ENCODE data around the gene VTI1A.

VTI1A gene

DNA sequence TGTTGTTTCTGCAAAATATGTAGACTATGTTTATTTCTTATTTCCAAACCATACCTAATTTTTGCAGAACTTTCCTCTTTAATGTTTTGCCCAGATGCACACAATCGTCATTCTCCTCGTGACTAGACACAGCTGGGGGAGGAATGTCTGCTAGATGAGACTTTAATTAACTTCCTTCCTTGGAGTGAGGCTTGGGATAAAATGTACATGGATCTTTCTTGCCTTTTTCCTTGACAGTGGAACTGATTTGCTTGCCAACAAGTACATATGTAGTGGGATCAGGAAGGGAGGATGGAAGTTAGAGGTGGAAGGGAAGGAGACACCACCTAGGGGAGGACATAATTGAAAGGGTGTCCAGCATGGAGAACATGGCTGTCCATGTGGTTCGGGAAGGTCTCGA lies 172.5 kb downstream of the VTI1A start:
- in situ Hi-C loops (cut with MboI; ENCODE audit: low pct_unique_long_range_greater_than_20kb, low sequenced_read_pairs, unreplicated experiment) = no loop called here
- TF ChIP-seq, protein P1, sequence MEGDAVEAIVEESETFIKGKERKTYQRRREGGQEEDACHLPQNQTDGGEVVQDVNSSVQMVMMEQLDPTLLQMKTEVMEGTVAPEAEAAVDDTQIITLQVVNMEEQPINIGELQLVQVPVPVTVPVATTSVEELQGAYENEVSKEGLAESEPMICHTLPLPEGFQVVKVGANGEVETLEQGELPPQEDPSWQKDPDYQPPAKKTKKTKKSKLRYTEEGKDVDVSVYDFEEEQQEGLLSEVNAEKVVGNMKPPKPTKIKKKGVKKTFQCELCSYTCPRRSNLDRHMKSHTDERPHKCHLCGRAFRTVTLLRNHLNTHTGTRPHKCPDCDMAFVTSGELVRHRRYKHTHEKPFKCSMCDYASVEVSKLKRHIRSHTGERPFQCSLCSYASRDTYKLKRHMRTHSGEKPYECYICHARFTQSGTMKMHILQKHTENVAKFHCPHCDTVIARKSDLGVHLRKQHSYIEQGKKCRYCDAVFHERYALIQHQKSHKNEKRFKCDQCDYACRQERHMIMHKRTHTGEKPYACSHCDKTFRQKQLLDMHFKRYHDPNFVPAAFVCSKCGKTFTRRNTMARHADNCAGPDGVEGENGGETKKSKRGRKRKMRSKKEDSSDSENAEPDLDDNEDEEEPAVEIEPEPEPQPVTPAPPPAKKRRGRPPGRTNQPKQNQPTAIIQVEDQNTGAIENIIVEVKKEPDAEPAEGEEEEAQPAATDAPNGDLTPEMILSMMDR (IDR thresholded peaks at IDR 0.05; ENCODE audit: extremely low read depth, insufficient read depth, missing control alignments) = no peak
- DNase-seq (ENCODE audit: low spot score) = no peak

DNA sequence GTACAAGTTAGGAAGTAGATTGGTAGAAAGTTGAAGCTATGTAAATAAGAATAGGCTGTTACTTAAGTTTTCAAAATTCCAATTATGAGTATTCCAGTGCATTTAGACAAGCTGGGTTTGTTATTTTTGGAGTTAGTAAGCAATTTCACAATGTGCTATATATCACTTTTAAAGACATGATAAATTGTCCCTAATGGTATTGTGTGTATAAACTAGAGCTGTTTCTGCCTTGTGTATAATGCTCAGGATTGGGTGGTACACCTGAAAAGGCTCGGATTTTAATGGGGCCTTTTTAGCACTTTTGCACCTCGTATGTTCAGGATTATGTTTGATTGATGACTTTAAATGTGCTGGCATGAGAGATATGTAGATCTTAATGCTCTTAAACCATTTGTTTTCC lies 175.8 kb downstream of the VTI1A start:
- in situ Hi-C loops (cut with MboI; ENCODE audit: low pct_unique_long_range_greater_than_20kb, low sequenced_read_pairs, unreplicated experiment) = no loop called here
- no peak for DNase-seq (ENCODE audit: low spot score)
- TF ChIP-seq, protein P1 (IDR thresholded peaks at IDR 0.05; ENCODE audit: extremely low read depth, insufficient read depth, missing control alignments) = no peak

- TF ChIP-seq, protein P1 (IDR thresholded peaks at IDR 0.05; ENCODE audit: extremely low read depth, insufficient read depth, missing control alignments) = no peak
- in situ Hi-C loops (cut with MboI; ENCODE audit: low pct_unique_long_range_greater_than_20kb, low sequenced_read_pairs, unreplicated experiment) = no loop called here
- no peak for DNase-seq (ENCODE audit: low spot score)
Measured at GRCh38 chr10:112624546-112625048, 177.6 kb downstream of the VTI1A start.

GRCh38 chr10:112628951-112629609 lies 182.1 kb downstream of the VTI1A start:
- in situ Hi-C loops (cut with MboI; ENCODE audit: low pct_unique_long_range_greater_than_20kb, low sequenced_read_pairs, unreplicated experiment) = no loop called here
- TF ChIP-seq, protein P1 (IDR thresholded peaks at IDR 0.05; ENCODE audit: extremely low read depth, insufficient read depth, missing control alignments) = no peak
- no peak for DNase-seq (ENCODE audit: low spot score)

GRCh38 chr10:112631501-112632400 lies 184.7 kb downstream of the VTI1A start:
- in situ Hi-C loops (cut with MboI; ENCODE audit: low pct_unique_long_range_greater_than_20kb, low sequenced_read_pairs, unreplicated experiment) = no loop called here
- no peak for DNase-seq (ENCODE audit: low spot score)
- TF ChIP-seq, protein P1 (IDR thresholded peaks at IDR 0.05; ENCODE audit: extremely low read depth, insufficient read depth, missing control alignments) = no peak

- no peak for DNase-seq (ENCODE audit: low spot score)
- in situ Hi-C loops (cut with MboI; ENCODE audit: low pct_unique_long_range_greater_than_20kb, low sequenced_read_pairs, unreplicated experiment) = no loop called here
Measured at GRCh38 chr10:112634096-112634830, 187.2 kb downstream of the VTI1A start.

More at GRCh38 chr10:112634096-112634830, 187.2 kb downstream of the VTI1A start:
- TF ChIP-seq, protein P1 (IDR thresholded peaks at IDR 0.05; ENCODE audit: extremely low read depth, insufficient read depth, missing control alignments) = no peak
